ENCODE data around the gene CLDN22. TPM values are rescaled to one million over a fixed set of nuclear protein-coding genes. Genes with fewer than 3 reads are reported as not detected.

The CLDN22 gene
- total and polyA plus RNA-seq, 10 of the 15 experiments (the other 5 are each of a cell fraction or from before 2014, with no cell fraction given): not detected

DNA sequence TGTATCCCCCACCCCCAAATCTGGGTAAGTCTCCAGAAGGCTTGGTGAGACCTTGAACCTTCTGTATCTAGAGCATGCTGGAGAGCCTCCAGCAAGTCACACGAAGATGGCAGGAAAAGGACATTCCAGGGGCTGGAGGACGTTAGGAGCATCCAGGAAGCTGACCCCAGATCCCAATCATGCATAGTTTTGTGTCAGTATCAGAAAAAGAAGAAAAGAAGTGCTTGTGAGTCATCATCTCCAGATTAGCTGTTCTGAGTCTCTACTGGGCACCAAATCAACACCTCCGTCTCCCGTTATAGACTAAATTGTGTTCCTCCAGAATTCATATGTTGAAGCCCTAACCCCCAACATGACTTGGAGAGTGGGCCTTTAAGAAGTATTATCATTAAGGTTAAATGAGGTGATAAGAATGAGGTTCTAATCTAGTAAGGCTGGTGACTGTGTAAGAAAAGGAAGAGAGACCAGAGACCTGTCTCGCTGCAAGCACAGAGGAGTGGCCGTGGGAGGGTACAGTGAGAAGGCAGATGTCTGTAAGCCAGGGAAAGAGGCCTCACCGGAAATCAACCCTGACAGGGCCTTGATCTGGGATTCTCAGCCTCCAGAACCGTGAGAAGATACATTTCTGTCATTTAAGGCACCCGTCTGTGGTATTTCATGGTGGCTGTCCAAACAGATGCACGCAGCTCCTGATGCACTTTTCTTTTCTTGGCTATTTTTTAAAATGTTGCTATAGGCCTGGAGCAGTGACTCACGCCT, 40.3 kb upstream of the CLDN22 start:
- ChIA-PET RAD21 (ENCODE audit: unreplicated experiment) (no interaction called here), CTCF (interaction anchor here (0.6 kb wide), 1 partner anchor 1583 kb away, joined by 3 read pairs; no protein-coding TSS in a partner anchor), POLR2A (no interaction called here), SMC1A (ENCODE audit: uncharacterized antibody, unreplicated experiment) (no interaction called here)
- 44% methylated on average over 11 of the region's 11 CpGs for WGBS (ENCODE audit: insufficient coverage, insufficient replicate concordance, low lambda C conversion rate, missing lambda C conversion rate)
- Histone ChIP-seq H3K27me3 (replicated peaks in 1 of 2; ENCODE audit: control insufficient read depth in 2 of 2, insufficient read depth in 2 of 2, low read length in 1 of 2) (no peaks in the 10 kb centered on the region), H3K36me3 (ENCODE audit: control insufficient read depth in 2 of 2, insufficient read depth in 2 of 2, low read length in 1 of 2) (no peaks in the 10 kb centered on the region), H3K9me3 (replicated peaks; ENCODE audit: control insufficient read depth, insufficient read depth, low read length) (no peaks in the 10 kb centered on the region), H3K4me2 (ENCODE audit: control insufficient read depth, insufficient read depth) (no peak overlapping the region), H3K4me3 (no peak overlapping the region), H2AFZ (ENCODE audit: control insufficient read depth, low read depth, low read length) (no peak overlapping the region), H3K9ac (ENCODE audit: control insufficient read depth, insufficient read depth, low read length) (no peak overlapping the region), H4K20me1 (ENCODE audit: control insufficient read depth, insufficient read depth) (no peaks in the 10 kb centered on the region), H3K27ac (ENCODE audit: control insufficient read depth, insufficient read depth) (no peak overlapping the region), H3K4me1 (ENCODE audit: control insufficient read depth, insufficient read depth, low read length) (no peaks in the 10 kb centered on the region), H3K79me2 (ENCODE audit: control insufficient read depth, insufficient read depth, low read length) (no peaks in the 10 kb centered on the region)
- in situ Hi-C loops (cut with MboI): no loop called here
- FAIRE-seq (no peak), ATAC-seq (no peak), DNase-seq (ENCODE audit: low read depth, low spot score) (no peak)
- BruUV-seq (replicated peaks): no TSS peak
- TF ChIP-seq KLF5 (IDR thresholded peaks at IDR 0.05; ENCODE audit: partially characterized antibody): no peak
- TF ChIP-seq SUZ12 (IDR thresholded peaks at IDR 0.05; ENCODE audit: unreplicated experiment): no peak
- TF ChIP-seq, protein P1, sequence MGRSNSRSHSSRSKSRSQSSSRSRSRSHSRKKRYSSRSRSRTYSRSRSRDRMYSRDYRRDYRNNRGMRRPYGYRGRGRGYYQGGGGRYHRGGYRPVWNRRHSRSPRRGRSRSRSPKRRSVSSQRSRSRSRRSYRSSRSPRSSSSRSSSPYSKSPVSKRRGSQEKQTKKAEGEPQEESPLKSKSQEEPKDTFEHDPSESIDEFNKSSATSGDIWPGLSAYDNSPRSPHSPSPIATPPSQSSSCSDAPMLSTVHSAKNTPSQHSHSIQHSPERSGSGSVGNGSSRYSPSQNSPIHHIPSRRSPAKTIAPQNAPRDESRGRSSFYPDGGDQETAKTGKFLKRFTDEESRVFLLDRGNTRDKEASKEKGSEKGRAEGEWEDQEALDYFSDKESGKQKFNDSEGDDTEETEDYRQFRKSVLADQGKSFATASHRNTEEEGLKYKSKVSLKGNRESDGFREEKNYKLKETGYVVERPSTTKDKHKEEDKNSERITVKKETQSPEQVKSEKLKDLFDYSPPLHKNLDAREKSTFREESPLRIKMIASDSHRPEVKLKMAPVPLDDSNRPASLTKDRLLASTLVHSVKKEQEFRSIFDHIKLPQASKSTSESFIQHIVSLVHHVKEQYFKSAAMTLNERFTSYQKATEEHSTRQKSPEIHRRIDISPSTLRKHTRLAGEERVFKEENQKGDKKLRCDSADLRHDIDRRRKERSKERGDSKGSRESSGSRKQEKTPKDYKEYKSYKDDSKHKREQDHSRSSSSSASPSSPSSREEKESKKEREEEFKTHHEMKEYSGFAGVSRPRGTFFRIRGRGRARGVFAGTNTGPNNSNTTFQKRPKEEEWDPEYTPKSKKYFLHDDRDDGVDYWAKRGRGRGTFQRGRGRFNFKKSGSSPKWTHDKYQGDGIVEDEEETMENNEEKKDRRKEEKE (IDR thresholded peaks at IDR 0.05): no peak
- no peak for TF ChIP-seq CEBPB (IDR thresholded peaks at IDR 0.05; ENCODE audit: borderline replicate concordance in 1 of 2, low read depth in 2 of 2, low read length in 2 of 2)
- no peak for TF ChIP-seq BACH1 (IDR thresholded peaks at IDR 0.05; ENCODE audit: borderline replicate concordance)
- TF ChIP-seq NR2F1 (conservative IDR thresholded peaks at IDR 0.05): no peak
- no peak for TF ChIP-seq HDAC2 (IDR thresholded peaks at IDR 0.05)
- no peak for TF ChIP-seq EED (IDR thresholded peaks at IDR 0.05; ENCODE audit: low read depth)
- no peak for TF ChIP-seq POLR2A (IDR thresholded peaks at IDR 0.05; ENCODE audit: low read depth, low read length)
- TF ChIP-seq YBX1 (IDR thresholded peaks at IDR 0.05): no peak
- no peak for TF ChIP-seq NRF1 (conservative IDR thresholded peaks at IDR 0.05; ENCODE audit: low read depth, low read length)
- TF ChIP-seq TARDBP (IDR thresholded peaks at IDR 0.05; ENCODE audit: borderline replicate concordance): no peak
- no peak for TF ChIP-seq CBFB (IDR thresholded peaks at IDR 0.05; ENCODE audit: low read depth)
- intact Hi-C loops (cut with micrococcal nuclease; ENCODE audit: unreplicated experiment): no loop called here

Measured in GM12878 (cell line).